ENCODE results near the gene ROCK1. TPM values are rescaled to one million over a fixed set of nuclear protein-coding genes. Genes with fewer than 3 reads are reported as not detected.
A peak's percentile ranks its signal among the peaks of the same experiment; 100 is the strongest.

Gene ROCK1
- total RNA-seq, 1 donor from 2014 or later = 60.9 TPM

DNA sequence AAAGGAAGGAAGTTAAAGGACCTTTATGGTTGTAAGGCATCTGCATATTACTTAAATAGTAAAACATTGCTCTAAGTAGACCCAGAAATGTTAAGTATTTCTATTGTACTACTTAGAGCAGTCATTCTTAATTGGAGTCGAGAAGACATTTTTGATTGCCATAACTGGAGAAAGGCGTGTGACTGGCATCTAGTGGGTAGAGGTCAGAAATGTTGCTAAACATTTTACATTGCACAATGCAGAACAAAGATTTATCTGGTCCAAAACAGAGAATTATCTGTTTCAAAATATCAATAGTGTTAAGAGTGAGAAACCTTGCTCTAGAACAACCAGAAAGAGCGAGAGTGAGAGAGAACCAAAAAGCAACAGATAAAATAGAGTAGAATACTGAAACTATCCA is 23.3 kb upstream of the ROCK1 start:
- DNase-seq (ENCODE audit: low spot score) = no peak
- Mint-ChIP-seq H3K4me1 (ENCODE audit: low read depth) (peaks cover 27% of the 10 kb centered on the region), H3K36me3 (ENCODE audit: low read depth) (peaks cover 4% of the 10 kb centered on the region), H3K4me3 (ENCODE audit: unreplicated experiment) (no peak overlapping the region), H3K27me3 (ENCODE audit: low read depth) (no peaks in the 10 kb centered on the region), H3K9me3 (ENCODE audit: low read depth) (peaks cover 14% of the 10 kb centered on the region), H3K27ac (ENCODE audit: unreplicated experiment) (no peak overlapping the region)
- TF ChIP-seq, protein P1, sequence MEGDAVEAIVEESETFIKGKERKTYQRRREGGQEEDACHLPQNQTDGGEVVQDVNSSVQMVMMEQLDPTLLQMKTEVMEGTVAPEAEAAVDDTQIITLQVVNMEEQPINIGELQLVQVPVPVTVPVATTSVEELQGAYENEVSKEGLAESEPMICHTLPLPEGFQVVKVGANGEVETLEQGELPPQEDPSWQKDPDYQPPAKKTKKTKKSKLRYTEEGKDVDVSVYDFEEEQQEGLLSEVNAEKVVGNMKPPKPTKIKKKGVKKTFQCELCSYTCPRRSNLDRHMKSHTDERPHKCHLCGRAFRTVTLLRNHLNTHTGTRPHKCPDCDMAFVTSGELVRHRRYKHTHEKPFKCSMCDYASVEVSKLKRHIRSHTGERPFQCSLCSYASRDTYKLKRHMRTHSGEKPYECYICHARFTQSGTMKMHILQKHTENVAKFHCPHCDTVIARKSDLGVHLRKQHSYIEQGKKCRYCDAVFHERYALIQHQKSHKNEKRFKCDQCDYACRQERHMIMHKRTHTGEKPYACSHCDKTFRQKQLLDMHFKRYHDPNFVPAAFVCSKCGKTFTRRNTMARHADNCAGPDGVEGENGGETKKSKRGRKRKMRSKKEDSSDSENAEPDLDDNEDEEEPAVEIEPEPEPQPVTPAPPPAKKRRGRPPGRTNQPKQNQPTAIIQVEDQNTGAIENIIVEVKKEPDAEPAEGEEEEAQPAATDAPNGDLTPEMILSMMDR (IDR thresholded peaks at IDR 0.05) = peak; percentile 75

DNA sequence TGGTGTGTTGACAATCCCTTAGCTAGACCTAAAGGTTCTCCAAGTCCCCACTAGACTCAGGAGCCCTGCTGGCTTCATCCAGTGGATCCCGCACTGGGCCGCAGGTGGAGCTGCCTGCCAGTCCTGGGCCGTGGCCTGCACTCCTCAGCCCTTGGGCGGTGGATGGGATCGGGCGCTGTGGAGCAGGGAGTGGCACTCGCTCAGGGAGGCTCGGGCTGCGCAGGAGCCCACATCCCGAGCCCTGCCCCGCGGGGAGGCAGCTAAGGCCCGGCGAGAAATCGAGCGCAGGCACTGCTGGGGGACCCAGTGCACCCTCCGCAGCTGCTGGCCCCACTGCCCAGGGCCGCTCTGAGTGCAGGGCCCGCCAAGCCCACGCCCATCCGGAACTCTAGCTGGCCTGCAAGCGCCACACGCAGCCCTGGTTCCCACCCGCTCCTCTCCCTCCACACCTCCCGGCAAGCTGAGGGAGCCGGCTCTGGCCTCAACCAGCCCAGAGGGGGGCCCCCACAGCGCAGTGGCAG is 20.8 kb upstream of the ROCK1 start:
- H3K4me1 Mint-ChIP-seq (ENCODE audit: low read depth) = peaks cover 37% of the 10 kb centered on the region
- H3K36me3 Mint-ChIP-seq (ENCODE audit: low read depth) = peaks cover 3% of the 10 kb centered on the region
- TF ChIP-seq, protein P1 (IDR thresholded peaks at IDR 0.05) = no peak
- H3K4me3 Mint-ChIP-seq (ENCODE audit: unreplicated experiment) = no peak overlapping the region
- no peak for DNase-seq (ENCODE audit: low spot score)
- peaks cover 10% of the 10 kb centered on the region for H3K9me3 Mint-ChIP-seq (ENCODE audit: low read depth)
- no peaks in the 10 kb centered on the region for H3K27me3 Mint-ChIP-seq (ENCODE audit: low read depth)
- H3K27ac Mint-ChIP-seq (ENCODE audit: unreplicated experiment) = no peak overlapping the region

DNA sequence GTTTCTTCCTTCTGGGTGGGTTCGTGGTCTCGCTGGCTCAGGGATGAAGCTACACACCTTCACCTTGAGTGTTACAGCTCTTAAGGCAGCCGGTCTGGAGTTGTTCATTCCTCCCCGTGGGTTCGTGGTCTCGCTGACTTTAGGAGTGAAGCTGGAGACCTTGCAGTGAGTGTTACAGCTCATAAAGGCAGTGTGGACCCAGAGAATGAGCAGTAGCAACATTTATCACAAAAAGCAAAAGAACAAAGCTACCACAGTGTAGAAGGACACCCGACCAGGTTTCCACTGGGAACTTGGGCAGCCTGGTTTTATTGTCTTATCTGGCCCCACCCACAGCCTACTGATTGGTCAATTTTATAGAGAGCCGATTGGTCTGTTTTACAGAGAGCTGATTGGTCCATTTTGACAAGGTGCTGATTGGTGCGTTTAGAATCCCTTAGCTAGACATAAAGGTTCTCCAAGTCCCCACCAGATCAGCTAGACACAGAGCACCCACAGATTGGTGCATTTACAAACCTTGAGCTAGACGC is 20.1 kb upstream of the ROCK1 start:
- H3K27me3 Mint-ChIP-seq (ENCODE audit: low read depth) = no peaks in the 10 kb centered on the region
- TF ChIP-seq, protein P1 (IDR thresholded peaks at IDR 0.05) = no peak
- no peak overlapping the region for H3K27ac Mint-ChIP-seq (ENCODE audit: unreplicated experiment)
- peaks cover 37% of the 10 kb centered on the region for H3K4me1 Mint-ChIP-seq (ENCODE audit: low read depth)
- no peak overlapping the region for H3K4me3 Mint-ChIP-seq (ENCODE audit: unreplicated experiment)
- DNase-seq (ENCODE audit: low spot score) = no peak
- H3K9me3 Mint-ChIP-seq (ENCODE audit: low read depth) = peaks cover 15% of the 10 kb centered on the region
- H3K36me3 Mint-ChIP-seq (ENCODE audit: low read depth) = peaks cover 3% of the 10 kb centered on the region

DNA sequence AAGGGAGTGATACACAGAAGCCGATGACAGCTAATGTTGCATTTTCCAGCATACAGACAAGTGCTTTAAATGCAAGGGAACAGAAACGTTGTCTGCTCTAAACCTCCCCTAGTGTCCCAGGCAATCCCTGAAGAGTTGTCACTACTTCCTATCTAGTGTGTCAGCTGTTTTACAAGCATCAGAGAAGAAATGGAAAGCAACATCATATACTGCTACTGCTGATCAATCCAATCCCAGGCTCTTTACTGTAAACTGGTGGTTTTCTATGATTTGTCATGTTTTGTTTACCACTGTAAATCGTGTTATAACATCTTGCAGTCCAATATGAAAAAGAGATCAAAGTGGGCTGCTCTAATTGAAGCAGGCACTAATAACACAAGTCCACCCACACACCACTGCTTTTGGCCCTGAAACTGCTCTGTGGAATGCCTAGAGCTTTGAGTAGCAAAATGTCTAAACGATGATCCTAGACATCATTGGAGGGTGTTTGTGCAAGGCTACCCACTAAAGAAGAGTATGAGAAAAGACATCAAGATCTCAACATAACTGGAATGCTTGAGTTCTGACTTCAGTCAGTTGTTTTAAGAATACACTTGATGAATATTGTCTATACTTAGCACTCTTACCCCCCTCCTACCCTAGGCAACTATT is 18.1 kb upstream of the ROCK1 start:
- Mint-ChIP-seq H3K27ac (ENCODE audit: unreplicated experiment) (peak overlapping the region; percentile 60), H3K27me3 (ENCODE audit: low read depth) (no peaks in the 10 kb centered on the region), H3K36me3 (ENCODE audit: low read depth) (no peaks in the 10 kb centered on the region), H3K9me3 (ENCODE audit: low read depth) (peaks cover 9% of the 10 kb centered on the region), H3K4me1 (ENCODE audit: low read depth) (peaks cover 43% of the 10 kb centered on the region), H3K4me3 (ENCODE audit: unreplicated experiment) (no peak overlapping the region)
- DNase-seq (ENCODE audit: low spot score) = no peak
- TF ChIP-seq, protein P1 (IDR thresholded peaks at IDR 0.05) = no peak

DNA sequence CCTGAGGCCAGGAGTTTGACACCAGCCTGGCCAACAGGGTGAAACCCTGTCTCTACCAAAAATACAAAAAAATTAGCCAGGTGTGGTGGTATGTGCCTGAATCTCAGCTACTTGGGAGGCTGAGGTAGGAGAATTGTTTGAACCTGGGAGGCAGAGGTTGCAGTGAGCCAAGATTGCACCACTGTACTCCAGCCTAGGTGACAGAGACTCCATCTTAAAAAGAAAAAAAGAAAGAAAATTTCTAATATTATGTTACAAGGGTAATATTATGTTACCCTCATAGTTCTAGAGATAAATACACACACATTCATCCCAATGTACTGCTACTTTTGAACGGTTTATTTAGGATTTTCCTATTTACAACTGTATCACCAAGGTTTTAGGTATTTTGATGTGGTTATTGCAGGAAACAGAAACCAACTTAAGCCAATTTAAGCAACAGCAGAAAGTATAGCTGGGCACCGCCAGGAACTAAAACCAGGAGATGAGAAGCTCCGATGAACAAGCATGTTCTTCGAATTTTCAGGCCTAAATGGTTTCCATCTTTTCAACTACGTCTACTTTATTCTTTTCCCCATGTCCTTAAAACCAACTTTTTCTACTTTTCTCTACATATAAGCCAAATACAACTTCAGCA is 11.8 kb upstream of the ROCK1 start:
- DNase-seq (ENCODE audit: low spot score) = no peak
- Mint-ChIP-seq H3K4me3 (ENCODE audit: unreplicated experiment) (no peak overlapping the region), H3K27me3 (ENCODE audit: low read depth) (no peaks in the 10 kb centered on the region), H3K4me1 (ENCODE audit: low read depth) (peaks cover 8% of the 10 kb centered on the region), H3K9me3 (ENCODE audit: low read depth) (peaks cover 5% of the 10 kb centered on the region), H3K36me3 (ENCODE audit: low read depth) (no peaks in the 10 kb centered on the region), H3K27ac (ENCODE audit: unreplicated experiment) (no peak overlapping the region)
- TF ChIP-seq, protein P1 (IDR thresholded peaks at IDR 0.05) = no peak

Data from chondrocyte (in vitro differentiated cells).